Measurements from ENCODE around the gene TRIP10.

DNA sequence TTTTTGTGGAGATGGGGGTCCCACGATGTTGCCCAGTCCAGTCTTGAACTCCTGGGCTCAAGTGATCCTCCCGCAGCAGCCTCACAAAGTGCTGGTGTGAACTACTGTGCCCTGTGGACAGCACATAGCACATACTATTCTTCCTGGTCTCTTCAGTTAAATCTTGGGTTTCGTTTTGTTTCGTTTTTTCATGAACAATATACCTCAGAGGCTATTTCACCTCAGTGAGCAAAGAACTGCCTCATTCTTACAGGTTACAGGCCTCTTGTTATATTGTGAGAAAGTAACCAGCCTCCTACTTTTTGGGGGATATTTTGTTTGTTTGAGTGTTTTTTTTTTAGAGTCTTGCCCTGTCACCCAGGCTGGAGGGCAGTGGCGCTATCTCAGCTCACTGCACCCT is 17.7 kb upstream of the TRIP10 start:
- TF ChIP-seq, protein P1, sequence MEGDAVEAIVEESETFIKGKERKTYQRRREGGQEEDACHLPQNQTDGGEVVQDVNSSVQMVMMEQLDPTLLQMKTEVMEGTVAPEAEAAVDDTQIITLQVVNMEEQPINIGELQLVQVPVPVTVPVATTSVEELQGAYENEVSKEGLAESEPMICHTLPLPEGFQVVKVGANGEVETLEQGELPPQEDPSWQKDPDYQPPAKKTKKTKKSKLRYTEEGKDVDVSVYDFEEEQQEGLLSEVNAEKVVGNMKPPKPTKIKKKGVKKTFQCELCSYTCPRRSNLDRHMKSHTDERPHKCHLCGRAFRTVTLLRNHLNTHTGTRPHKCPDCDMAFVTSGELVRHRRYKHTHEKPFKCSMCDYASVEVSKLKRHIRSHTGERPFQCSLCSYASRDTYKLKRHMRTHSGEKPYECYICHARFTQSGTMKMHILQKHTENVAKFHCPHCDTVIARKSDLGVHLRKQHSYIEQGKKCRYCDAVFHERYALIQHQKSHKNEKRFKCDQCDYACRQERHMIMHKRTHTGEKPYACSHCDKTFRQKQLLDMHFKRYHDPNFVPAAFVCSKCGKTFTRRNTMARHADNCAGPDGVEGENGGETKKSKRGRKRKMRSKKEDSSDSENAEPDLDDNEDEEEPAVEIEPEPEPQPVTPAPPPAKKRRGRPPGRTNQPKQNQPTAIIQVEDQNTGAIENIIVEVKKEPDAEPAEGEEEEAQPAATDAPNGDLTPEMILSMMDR (IDR thresholded peaks at IDR 0.05; ENCODE audit: low read depth, low read length, missing input control) = no peak
- TF ChIP-seq, protein P2, sequence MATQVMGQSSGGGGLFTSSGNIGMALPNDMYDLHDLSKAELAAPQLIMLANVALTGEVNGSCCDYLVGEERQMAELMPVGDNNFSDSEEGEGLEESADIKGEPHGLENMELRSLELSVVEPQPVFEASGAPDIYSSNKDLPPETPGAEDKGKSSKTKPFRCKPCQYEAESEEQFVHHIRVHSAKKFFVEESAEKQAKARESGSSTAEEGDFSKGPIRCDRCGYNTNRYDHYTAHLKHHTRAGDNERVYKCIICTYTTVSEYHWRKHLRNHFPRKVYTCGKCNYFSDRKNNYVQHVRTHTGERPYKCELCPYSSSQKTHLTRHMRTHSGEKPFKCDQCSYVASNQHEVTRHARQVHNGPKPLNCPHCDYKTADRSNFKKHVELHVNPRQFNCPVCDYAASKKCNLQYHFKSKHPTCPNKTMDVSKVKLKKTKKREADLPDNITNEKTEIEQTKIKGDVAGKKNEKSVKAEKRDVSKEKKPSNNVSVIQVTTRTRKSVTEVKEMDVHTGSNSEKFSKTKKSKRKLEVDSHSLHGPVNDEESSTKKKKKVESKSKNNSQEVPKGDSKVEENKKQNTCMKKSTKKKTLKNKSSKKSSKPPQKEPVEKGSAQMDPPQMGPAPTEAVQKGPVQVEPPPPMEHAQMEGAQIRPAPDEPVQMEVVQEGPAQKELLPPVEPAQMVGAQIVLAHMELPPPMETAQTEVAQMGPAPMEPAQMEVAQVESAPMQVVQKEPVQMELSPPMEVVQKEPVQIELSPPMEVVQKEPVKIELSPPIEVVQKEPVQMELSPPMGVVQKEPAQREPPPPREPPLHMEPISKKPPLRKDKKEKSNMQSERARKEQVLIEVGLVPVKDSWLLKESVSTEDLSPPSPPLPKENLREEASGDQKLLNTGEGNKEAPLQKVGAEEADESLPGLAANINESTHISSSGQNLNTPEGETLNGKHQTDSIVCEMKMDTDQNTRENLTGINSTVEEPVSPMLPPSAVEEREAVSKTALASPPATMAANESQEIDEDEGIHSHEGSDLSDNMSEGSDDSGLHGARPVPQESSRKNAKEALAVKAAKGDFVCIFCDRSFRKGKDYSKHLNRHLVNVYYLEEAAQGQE (IDR thresholded peaks at IDR 0.05) = peak; percentile 80
- TF ChIP-seq SP1 (IDR thresholded peaks at IDR 0.05) (no peak), JUND (IDR thresholded peaks at IDR 0.05) (no peak)
